HepG2 (cell line): ENCODE measurements around the gene ATP5MC2.

Source experiments
- TFDP2 ChIP-seq: sonication (generic); formaldehyde crosslinking; IDR thresholded peaks from 2 replicates; pipeline ENCODE4 v1.4.0; 2020; ENCODE audit warnings: missing genetic modification reagents
- ZBTB26 ChIP-seq: IDR thresholded peaks from 2 replicates; pipeline ENCODE4 v1.6.1; 2016; ENCODE audit warnings: missing compliant biosample characterization, missing genetic modification reagents, borderline replicate concordance

DNA sequence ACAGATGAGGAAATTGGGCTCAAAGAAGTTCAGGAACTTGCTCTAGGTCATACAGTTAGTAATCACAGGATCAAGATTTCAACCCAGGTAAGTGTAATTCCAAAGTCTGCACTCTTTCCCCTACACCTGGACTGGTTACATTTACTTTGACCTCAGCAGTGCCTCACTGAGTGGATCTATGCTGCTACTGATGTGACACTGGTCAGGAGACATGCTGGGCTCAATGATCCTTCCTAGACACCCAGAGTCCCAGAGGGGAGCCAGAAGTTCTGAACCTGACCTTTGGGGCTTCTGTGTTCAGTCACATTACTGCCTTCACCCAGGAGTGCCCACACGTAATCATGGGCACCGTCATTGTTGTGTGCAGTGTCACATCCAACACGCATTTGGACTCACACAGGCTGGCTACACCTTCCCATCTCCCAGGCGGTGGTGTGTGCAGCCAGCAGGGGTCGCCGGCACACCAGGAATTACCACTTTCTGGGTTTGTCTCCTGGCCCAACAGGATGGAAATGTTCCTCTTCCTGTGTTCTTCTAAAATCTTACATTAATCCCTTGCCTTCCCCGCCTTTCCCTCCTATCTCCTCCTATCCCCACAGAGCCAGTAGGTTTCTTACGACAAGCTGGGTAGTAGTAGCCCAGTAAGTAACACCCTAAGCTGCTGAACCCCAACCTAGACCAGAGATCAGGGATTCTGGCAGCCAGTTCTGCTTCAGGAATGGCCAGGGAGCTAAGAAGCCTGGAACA is 25.8 kb upstream of the ATP5MC2 start:
- TF ChIP-seq ZBTB26 (CRISPR knock-in tag) (no peak), TFDP2 (CRISPR knock-in tag) (no peak)
